GM21367 (cell line): Measurements from ENCODE around the gene ZFHX3.

Source experiments
- ATAC-seq: cut with Tn5 transposase; IDR thresholded peaks from one replicate; pipeline ENCODE4 v1.9.1; 2021; ENCODE audit not compliant: unreplicated experiment

ZFHX3 gene

GRCh38 chr16:72957303-72958277 lies 90.3 kb downstream of the ZFHX3 start:
- no peak for ATAC-seq

- ATAC-seq = no peak
These were observed 91.5 kb downstream of the ZFHX3 start for GRCh38 chr16:72956124-72957064.

- no peak for ATAC-seq
These were observed 95.1 kb downstream of the ZFHX3 start for GRCh38 chr16:72952811-72953271.

- no peak for ATAC-seq
These were observed 95.5 kb downstream of the ZFHX3 start for GRCh38 chr16:72952404-72952803.

- ATAC-seq = no peak
These were observed 96.0 kb downstream of the ZFHX3 start for GRCh38 chr16:72951916-72952315.

- no peak for ATAC-seq
These were observed 97.3 kb downstream of the ZFHX3 start for GRCh38 chr16:72950669-72951068.

GRCh38 chr16:72948238-72948829 lies 99.6 kb downstream of the ZFHX3 start:
- ATAC-seq = no peak

- no peak for ATAC-seq
These were observed 100.3 kb downstream of the ZFHX3 start for GRCh38 chr16:72947379-72948237.

GRCh38 chr16:72946474-72947194 lies 101.3 kb downstream of the ZFHX3 start:
- no peak for ATAC-seq

GRCh38 chr16:72946063-72946462 lies 101.9 kb downstream of the ZFHX3 start:
- no peak for ATAC-seq

- no peak for ATAC-seq
These were observed 102.3 kb downstream of the ZFHX3 start for GRCh38 chr16:72945611-72946010.

- ATAC-seq = no peak
These were observed 103.0 kb downstream of the ZFHX3 start for GRCh38 chr16:72944757-72945485.

- no peak for ATAC-seq
These were observed 105.9 kb downstream of the ZFHX3 start for GRCh38 chr16:72942021-72942420.

GRCh38 chr16:72940886-72941285 lies 107.0 kb downstream of the ZFHX3 start:
- ATAC-seq = no peak

GRCh38 chr16:72939247-72939646 lies 108.7 kb downstream of the ZFHX3 start:
- ATAC-seq = no peak

GRCh38 chr16:72938795-72939164 lies 109.1 kb downstream of the ZFHX3 start:
- no peak for ATAC-seq

GRCh38 chr16:72937916-72938794 lies 109.8 kb downstream of the ZFHX3 start:
- ATAC-seq = no peak

GRCh38 chr16:72937360-72937759 lies 110.6 kb downstream of the ZFHX3 start:
- ATAC-seq = no peak
